ENCODE results near the gene TNKS1BP1.
"Not testable (repeated sequence)": the region's sequence is repeated elsewhere in the genome, so short reads cannot be mapped to it uniquely, and the experiment has no call there.

TNKS1BP1 gene

GRCh38 chr11:57324886-57325734, at the start of gene TNKS1BP1:
Gene TNKS1BP1 (minus strand): TSS chr11:57324952. CDS start chr11:57321885, 3,067 bp downstream.
- peak; percentile 96 for DNase-seq (ENCODE audit: low spot score)

GRCh38 chr11:57373146-57373545, 48.4 kb upstream of the TNKS1BP1 start:
- DNase-seq (ENCODE audit: low spot score): no peak

GRCh38 chr11:57370941-57371340, 46.2 kb upstream of the TNKS1BP1 start:
- DNase-seq (ENCODE audit: low spot score): no peak

GRCh38 chr11:57370251-57370650, 45.5 kb upstream of the TNKS1BP1 start:
- DNase-seq (ENCODE audit: low spot score): peak; percentile 9

GRCh38 chr11:57368845-57369232, 44.1 kb upstream of the TNKS1BP1 start:
- no peak for DNase-seq (ENCODE audit: low spot score)

- DNase-seq (ENCODE audit: low spot score): peak; percentile 64
Observed at GRCh38 chr11:57368106-57368844, 43.5 kb upstream of the TNKS1BP1 start.

GRCh38 chr11:57364851-57365660, 40.3 kb upstream of the TNKS1BP1 start:
- DNase-seq (ENCODE audit: low spot score): no peak

- no peak for DNase-seq (ENCODE audit: low spot score)
Observed at GRCh38 chr11:57363131-57364080, 38.7 kb upstream of the TNKS1BP1 start.

- no peak for DNase-seq (ENCODE audit: low spot score)
Observed at GRCh38 chr11:57361926-57362325, 37.2 kb upstream of the TNKS1BP1 start.

GRCh38 chr11:57361420-57361819, 36.7 kb upstream of the TNKS1BP1 start:
- DNase-seq (ENCODE audit: low spot score): not testable (repeated sequence)

- no peak for DNase-seq (ENCODE audit: low spot score)
Observed at GRCh38 chr11:57360991-57361390, 36.2 kb upstream of the TNKS1BP1 start.

GRCh38 chr11:57359896-57360690, 35.3 kb upstream of the TNKS1BP1 start:
- DNase-seq (ENCODE audit: low spot score): no peak

- DNase-seq (ENCODE audit: low spot score): no peak
Observed at GRCh38 chr11:57359396-57359795, 34.6 kb upstream of the TNKS1BP1 start.

- no peak for DNase-seq (ENCODE audit: low spot score)
Observed at GRCh38 chr11:57358991-57359390, 34.2 kb upstream of the TNKS1BP1 start.

- no peak for DNase-seq (ENCODE audit: low spot score)
Observed at GRCh38 chr11:57358543-57358961, 33.8 kb upstream of the TNKS1BP1 start.

GRCh38 chr11:57357856-57358255, 33.1 kb upstream of the TNKS1BP1 start:
- DNase-seq (ENCODE audit: low spot score): no peak

GRCh38 chr11:57357310-57357709, 32.6 kb upstream of the TNKS1BP1 start:
- no peak for DNase-seq (ENCODE audit: low spot score)

GRCh38 chr11:57356268-57356667, 31.5 kb upstream of the TNKS1BP1 start:
- no peak for DNase-seq (ENCODE audit: low spot score)

GRCh38 chr11:57354699-57355098, 29.9 kb upstream of the TNKS1BP1 start:
- no peak for DNase-seq (ENCODE audit: low spot score)

GRCh38 chr11:57353852-57354251, 29.1 kb upstream of the TNKS1BP1 start:
- DNase-seq (ENCODE audit: low spot score): no peak
